ENCODE measurements around the gene TMTC4.
A peak's percentile ranks its signal among the peaks of the same experiment; 100 is the strongest.

Gene TMTC4

DNA sequence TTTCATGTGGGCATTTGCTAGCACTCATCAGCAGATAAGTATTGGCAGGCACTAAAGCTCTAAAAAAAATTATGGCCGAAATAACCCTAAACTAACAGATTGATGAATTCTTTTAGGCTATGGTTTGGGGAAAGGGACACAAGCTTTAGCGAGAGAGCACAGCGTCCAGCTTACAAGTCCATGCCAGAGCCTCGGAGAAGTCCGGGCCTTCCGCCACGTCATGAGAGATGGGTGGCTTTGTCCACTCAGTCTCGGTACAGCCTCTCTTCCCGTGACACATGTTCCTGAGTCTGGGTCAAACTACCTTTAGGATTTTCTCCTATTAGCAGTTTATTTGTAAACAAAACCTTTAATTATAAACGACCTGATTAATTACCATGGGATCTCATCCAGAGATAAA is 27.7 kb downstream of the TMTC4 start:
- no peak overlapping the region for H3K4me3 ChIP-seq (ENCODE audit: low read depth, low read length)
- H3K4me1 ChIP-seq (ENCODE audit: control insufficient read depth, insufficient read depth, low read length), result no peaks in the 10 kb centered on the region
- H3K9me3 ChIP-seq (ENCODE audit: control insufficient read depth, insufficient read depth, low read depth, low read length), result no peaks in the 10 kb centered on the region
- no peaks in the 10 kb centered on the region for H3K27me3 ChIP-seq (ENCODE audit: control insufficient read depth, insufficient read depth, low read length)
- H3K9ac ChIP-seq (ENCODE audit: low read length), result no peak overlapping the region
- H3K27ac ChIP-seq (ENCODE audit: low read depth, low read length), result no peak overlapping the region
- H3K36me3 ChIP-seq (ENCODE audit: control insufficient read depth, insufficient read depth, low read length), result peaks cover 21% of the 10 kb centered on the region

DNA sequence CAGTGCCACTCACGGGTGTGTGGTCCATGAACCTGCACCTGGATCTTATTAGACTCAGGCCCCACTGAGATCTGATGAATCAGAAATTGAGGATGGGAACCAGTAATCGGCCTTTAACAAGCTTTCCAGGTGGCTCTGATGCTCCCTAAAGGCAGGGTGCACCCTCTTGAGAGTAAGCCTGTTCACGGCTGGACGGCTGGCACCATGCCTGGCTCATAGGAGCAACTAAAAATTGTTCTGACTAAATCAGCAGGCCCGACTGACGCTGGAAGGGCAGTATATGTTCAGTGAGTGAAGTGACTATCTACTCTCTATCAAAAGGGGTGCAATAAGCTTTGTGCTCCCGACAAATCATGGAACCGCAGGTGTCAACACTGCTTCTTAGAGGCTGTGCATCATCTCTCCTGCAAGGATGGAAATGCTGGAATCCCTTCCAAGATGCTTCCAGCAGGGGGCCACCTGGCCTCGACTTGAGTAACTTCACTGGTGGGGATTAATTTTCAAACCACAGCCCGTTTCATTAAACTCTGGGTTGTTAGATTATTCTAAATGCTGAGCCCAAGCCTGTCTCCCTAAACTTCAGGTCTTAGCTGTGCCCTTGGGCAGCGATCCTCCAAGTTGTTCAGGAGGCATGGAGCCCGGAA is 28.4 kb downstream of the TMTC4 start:
- Histone ChIP-seq H3K4me3 (ENCODE audit: low read depth, low read length) (no peak overlapping the region), H3K9ac (ENCODE audit: low read length) (no peak overlapping the region), H3K9me3 (ENCODE audit: control insufficient read depth, insufficient read depth, low read depth, low read length) (no peaks in the 10 kb centered on the region), H3K27me3 (ENCODE audit: control insufficient read depth, insufficient read depth, low read length) (no peaks in the 10 kb centered on the region), H3K4me1 (ENCODE audit: control insufficient read depth, insufficient read depth, low read length) (no peaks in the 10 kb centered on the region), H3K36me3 (ENCODE audit: control insufficient read depth, insufficient read depth, low read length) (peaks cover 25% of the 10 kb centered on the region), H3K27ac (ENCODE audit: low read depth, low read length) (no peak overlapping the region)

DNA sequence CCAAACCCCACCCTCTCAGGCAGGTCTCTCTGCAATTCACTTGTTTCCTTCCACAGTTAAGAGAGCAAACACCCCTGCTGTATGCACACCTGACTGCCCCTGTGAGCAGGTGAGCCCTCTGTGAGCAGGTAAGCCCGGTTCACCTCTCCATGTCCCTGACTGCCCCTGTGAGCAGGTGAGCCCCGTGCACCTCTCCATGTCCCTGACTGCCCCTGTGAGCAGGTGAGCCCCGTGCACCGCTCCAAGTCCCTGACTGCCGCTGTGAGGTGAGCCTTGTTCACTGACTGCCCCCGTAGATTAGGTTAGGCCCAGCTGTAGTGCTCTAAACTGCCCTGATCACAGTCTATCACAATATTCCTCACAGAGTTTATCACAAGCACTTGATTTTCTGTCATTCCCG is 29.2 kb downstream of the TMTC4 start:
- H3K27me3 ChIP-seq (ENCODE audit: control insufficient read depth, insufficient read depth, low read length), result no peaks in the 10 kb centered on the region
- H3K4me1 ChIP-seq (ENCODE audit: control insufficient read depth, insufficient read depth, low read length), result no peaks in the 10 kb centered on the region
- H3K36me3 ChIP-seq (ENCODE audit: control insufficient read depth, insufficient read depth, low read length), result peaks cover 24% of the 10 kb centered on the region
- H3K9ac ChIP-seq (ENCODE audit: low read length), result no peak overlapping the region
- no peak overlapping the region for H3K4me3 ChIP-seq (ENCODE audit: low read depth, low read length)
- H3K27ac ChIP-seq (ENCODE audit: low read depth, low read length), result no peak overlapping the region
- H3K9me3 ChIP-seq (ENCODE audit: control insufficient read depth, insufficient read depth, low read depth, low read length), result no peaks in the 10 kb centered on the region

DNA sequence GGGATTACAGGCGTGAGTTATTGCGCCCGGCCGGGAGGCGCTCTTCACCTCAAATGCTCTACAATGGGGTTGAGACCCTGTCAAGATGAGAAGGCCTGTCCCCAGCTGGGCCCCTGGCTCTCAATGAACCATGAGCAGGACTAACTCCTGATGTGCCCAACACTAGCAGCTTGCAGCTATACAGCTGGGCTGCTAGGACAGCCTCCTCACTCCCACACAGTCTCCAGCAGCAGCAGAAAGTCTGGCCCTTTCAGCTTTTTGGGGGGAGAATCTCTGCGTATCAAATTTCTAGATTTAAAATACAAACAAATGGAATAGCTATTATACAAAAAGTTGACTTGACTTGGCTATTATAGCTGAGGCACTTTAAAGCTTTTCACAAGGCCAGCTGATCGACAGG is 30.2 kb downstream of the TMTC4 start:
- Histone ChIP-seq H3K36me3 (ENCODE audit: control insufficient read depth, insufficient read depth, low read length) (peaks cover 21% of the 10 kb centered on the region), H3K9ac (ENCODE audit: low read length) (no peak overlapping the region), H3K9me3 (ENCODE audit: control insufficient read depth, insufficient read depth, low read depth, low read length) (no peaks in the 10 kb centered on the region), H3K4me3 (ENCODE audit: low read depth, low read length) (no peak overlapping the region), H3K27me3 (ENCODE audit: control insufficient read depth, insufficient read depth, low read length) (no peaks in the 10 kb centered on the region), H3K4me1 (ENCODE audit: control insufficient read depth, insufficient read depth, low read length) (no peaks in the 10 kb centered on the region), H3K27ac (ENCODE audit: low read depth, low read length) (no peak overlapping the region)

DNA sequence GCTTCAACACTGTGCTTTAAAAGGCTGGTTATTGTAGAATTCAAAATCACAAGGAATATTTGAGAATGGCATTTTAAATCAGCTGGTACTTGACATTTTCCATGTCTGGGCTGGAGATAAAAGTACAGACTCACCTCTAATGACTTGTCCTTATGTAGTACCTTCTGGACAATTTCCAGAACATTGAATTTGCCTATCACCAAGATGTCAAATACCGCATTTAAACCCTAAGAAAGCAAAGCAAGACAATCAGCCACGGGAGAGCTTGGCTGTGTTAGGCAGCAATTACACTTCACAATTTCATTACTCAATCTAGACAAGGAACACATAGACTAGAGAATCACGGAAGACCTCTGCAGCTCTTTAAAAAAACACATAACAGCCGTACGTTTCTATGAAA is 36.8 kb downstream of the TMTC4 start:
- Histone ChIP-seq H3K27ac (ENCODE audit: low read depth, low read length) (no peak overlapping the region), H3K9ac (ENCODE audit: low read length) (no peak overlapping the region), H3K9me3 (ENCODE audit: control insufficient read depth, insufficient read depth, low read depth, low read length) (no peaks in the 10 kb centered on the region), H3K36me3 (ENCODE audit: control insufficient read depth, insufficient read depth, low read length) (peaks cover 69% of the 10 kb centered on the region), H3K27me3 (ENCODE audit: control insufficient read depth, insufficient read depth, low read length) (no peaks in the 10 kb centered on the region), H3K4me3 (ENCODE audit: low read depth, low read length) (no peak overlapping the region), H3K4me1 (ENCODE audit: control insufficient read depth, insufficient read depth, low read length) (no peaks in the 10 kb centered on the region)

DNA sequence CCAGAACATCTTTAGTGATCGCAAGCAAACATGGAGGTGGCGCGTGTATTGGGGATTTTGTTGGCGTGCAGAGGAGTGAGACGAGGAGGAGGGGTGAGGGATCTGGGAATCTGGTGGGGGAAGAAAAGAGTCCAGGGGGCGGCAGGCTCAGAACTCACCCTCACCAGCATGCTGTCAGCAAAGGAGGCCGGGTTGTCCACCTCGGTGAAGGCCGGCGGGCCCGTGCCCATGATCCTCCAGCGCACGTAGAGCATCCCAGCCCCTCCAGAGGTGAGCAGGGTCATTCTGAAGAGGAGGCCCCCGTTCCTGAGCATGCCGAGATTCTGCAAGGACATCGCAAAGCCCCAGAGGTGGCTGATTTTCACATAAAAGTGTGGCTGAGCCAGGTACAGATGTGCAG is 37.2 kb downstream of the TMTC4 start:
- no peak overlapping the region for H3K4me3 ChIP-seq (ENCODE audit: low read depth, low read length)
- peaks cover 65% of the 10 kb centered on the region for H3K36me3 ChIP-seq (ENCODE audit: control insufficient read depth, insufficient read depth, low read length)
- H3K27ac ChIP-seq (ENCODE audit: low read depth, low read length), result no peak overlapping the region
- H3K9ac ChIP-seq (ENCODE audit: low read length), result no peak overlapping the region
- no peaks in the 10 kb centered on the region for H3K9me3 ChIP-seq (ENCODE audit: control insufficient read depth, insufficient read depth, low read depth, low read length)
- H3K4me1 ChIP-seq (ENCODE audit: control insufficient read depth, insufficient read depth, low read length), result no peaks in the 10 kb centered on the region
- no peaks in the 10 kb centered on the region for H3K27me3 ChIP-seq (ENCODE audit: control insufficient read depth, insufficient read depth, low read length)

DNA sequence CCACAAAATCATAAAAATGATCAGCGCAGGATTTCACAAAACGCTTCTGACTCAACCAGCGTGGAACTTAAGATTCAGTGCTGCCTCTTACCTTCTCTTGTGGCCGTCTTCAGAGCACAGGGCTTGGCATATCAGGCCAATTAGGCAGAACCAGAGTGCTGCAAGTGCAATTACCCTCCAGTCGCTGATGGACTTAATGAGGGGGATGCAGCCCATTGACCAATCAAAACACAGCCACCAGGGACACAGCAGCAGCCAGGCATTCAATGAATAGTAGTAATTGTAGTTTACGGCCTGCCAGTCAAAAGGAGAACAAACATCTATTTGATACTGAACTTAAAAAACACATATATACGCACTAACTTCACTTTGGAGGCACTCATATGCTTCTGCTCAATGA is 38.2 kb downstream of the TMTC4 start:
- no peak overlapping the region for H3K9ac ChIP-seq (ENCODE audit: low read length)
- no peaks in the 10 kb centered on the region for H3K27me3 ChIP-seq (ENCODE audit: control insufficient read depth, insufficient read depth, low read length)
- no peak overlapping the region for H3K4me3 ChIP-seq (ENCODE audit: low read depth, low read length)
- no peaks in the 10 kb centered on the region; the same call in 1 of the 2 replicates for H3K4me1 ChIP-seq (ENCODE audit: control insufficient read depth, insufficient read depth, low read length)
- peaks cover 56% of the 10 kb centered on the region for H3K36me3 ChIP-seq (ENCODE audit: control insufficient read depth, insufficient read depth, low read length)
- no peaks in the 10 kb centered on the region for H3K9me3 ChIP-seq (ENCODE audit: control insufficient read depth, insufficient read depth, low read depth, low read length)
- H3K27ac ChIP-seq (ENCODE audit: low read depth, low read length), result no peak overlapping the region

DNA sequence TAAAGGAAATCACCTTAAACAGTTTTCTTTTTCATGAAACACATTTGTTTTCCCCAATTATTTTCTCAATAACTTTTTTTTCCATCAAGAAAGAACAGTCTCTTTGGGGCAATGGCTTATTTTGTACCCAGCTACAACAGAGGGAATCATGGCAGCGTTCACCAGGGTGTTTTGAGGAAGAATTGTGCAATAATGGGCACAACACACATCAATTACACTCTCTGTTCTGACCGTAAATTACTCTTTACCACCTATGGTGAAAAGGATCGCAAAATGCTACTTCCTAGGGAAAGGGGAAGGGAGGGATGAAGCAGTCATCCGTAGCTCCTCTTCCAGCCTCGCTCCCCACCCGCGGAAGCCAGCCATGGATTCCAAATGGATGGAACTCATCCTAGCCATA is 38.6 kb downstream of the TMTC4 start:
- H3K36me3 ChIP-seq (ENCODE audit: control insufficient read depth, insufficient read depth, low read length), result peaks cover 54% of the 10 kb centered on the region
- H3K9me3 ChIP-seq (ENCODE audit: control insufficient read depth, insufficient read depth, low read depth, low read length), result no peaks in the 10 kb centered on the region

DNA sequence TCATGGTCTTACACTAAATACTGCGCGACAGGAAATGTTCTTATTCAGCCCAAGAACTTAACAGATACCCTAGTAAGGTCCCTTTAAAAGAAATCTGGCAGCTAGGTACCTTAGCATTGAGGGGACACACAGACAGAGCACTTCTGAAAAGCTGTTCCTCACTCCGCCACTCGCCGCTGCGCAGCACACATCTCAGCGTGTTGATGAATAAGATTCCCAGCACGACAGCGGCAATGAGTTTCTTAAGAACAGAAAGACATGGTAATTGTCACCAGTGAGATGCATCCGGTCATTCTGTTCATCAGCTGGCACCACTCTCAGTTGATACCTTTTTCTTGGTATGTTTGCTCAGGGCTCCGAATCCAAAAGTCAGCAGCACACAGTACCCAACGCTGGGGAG is 39.9 kb downstream of the TMTC4 start:
- H3K9me3 ChIP-seq (ENCODE audit: control insufficient read depth, insufficient read depth, low read depth, low read length), result no peaks in the 10 kb centered on the region
- no peak overlapping the region for H3K27ac ChIP-seq (ENCODE audit: low read depth, low read length)
- no peak overlapping the region for H3K4me3 ChIP-seq (ENCODE audit: low read depth, low read length)
- no peaks in the 10 kb centered on the region for H3K27me3 ChIP-seq (ENCODE audit: control insufficient read depth, insufficient read depth, low read length)
- H3K9ac ChIP-seq (ENCODE audit: low read length), result no peak overlapping the region
- H3K4me1 ChIP-seq (ENCODE audit: control insufficient read depth, insufficient read depth, low read length), result peaks cover 14% of the 10 kb centered on the region
- peaks cover 59% of the 10 kb centered on the region for H3K36me3 ChIP-seq (ENCODE audit: control insufficient read depth, insufficient read depth, low read length)

More for the DNA sequence above, 38.6 kb downstream of the TMTC4 start:
- H3K27me3 ChIP-seq (ENCODE audit: control insufficient read depth, insufficient read depth, low read length), result no peaks in the 10 kb centered on the region
- H3K4me1 ChIP-seq (ENCODE audit: control insufficient read depth, insufficient read depth, low read length), result peaks cover 4% of the 10 kb centered on the region
- H3K4me3 ChIP-seq (ENCODE audit: low read depth, low read length), result no peak overlapping the region
- H3K27ac ChIP-seq (ENCODE audit: low read depth, low read length), result no peak overlapping the region
- no peak overlapping the region for H3K9ac ChIP-seq (ENCODE audit: low read length)

DNA sequence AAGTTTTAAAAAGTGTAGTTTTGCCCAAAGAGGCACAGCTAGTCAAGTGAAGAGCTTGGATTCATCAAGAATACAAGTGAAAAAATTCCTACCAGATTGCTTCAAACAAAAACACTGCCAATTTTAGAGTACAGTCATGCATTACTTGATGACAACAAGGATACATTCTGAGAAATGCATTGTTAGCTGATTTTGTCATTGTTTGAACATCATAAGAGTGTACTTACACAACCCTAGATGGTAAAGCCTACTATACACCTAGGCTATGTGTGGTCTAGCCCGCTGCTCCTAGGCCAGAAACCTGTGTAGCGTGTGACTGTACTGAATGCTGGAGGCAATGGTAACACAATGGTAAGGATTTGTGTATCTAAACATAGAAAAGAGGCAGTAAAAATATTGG is 41.1 kb downstream of the TMTC4 start:
- H3K36me3 ChIP-seq (ENCODE audit: control insufficient read depth, insufficient read depth, low read length), result peaks cover 62% of the 10 kb centered on the region

DNA sequence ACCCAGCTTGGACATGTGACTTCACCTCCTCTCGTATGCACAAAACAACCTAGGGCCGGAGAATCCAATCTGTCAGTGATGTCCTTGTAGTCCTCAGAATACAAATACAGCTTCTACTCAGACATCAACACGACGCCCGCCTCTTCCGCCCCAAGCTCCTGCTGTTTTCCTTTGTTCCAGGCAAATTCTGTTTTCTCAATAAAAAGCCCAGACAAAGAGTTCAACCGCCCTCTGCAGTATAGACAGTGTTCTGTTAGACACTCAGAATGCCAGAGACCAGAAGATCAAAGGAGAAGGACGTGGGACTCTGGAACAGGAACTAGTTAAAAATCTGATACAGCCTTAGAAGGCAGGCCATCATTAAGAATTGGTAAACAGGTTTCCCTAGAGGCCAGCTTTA is 44.0 kb downstream of the TMTC4 start:
- Histone ChIP-seq H3K27me3 (ENCODE audit: control insufficient read depth, insufficient read depth, low read length) (no peaks in the 10 kb centered on the region), H3K9me3 (ENCODE audit: control insufficient read depth, insufficient read depth, low read depth, low read length) (no peaks in the 10 kb centered on the region), H3K4me1 (ENCODE audit: control insufficient read depth, insufficient read depth, low read length) (peaks cover 18% of the 10 kb centered on the region), H3K9ac (ENCODE audit: low read length) (peak overlapping the region; percentile 10), H3K36me3 (ENCODE audit: control insufficient read depth, insufficient read depth, low read length) (peaks cover 60% of the 10 kb centered on the region), H3K27ac (ENCODE audit: low read depth, low read length) (peak overlapping the region; percentile 54; the same call in 1 of the 2 replicates), H3K4me3 (ENCODE audit: low read depth, low read length) (no peak overlapping the region)

More for the DNA sequence above, 41.1 kb downstream of the TMTC4 start:
- no peaks in the 10 kb centered on the region for H3K9me3 ChIP-seq (ENCODE audit: control insufficient read depth, insufficient read depth, low read depth, low read length)
- H3K4me1 ChIP-seq (ENCODE audit: control insufficient read depth, insufficient read depth, low read length), result peaks cover 14% of the 10 kb centered on the region
- H3K27ac ChIP-seq (ENCODE audit: low read depth, low read length), result no peak overlapping the region
- H3K27me3 ChIP-seq (ENCODE audit: control insufficient read depth, insufficient read depth, low read length), result no peaks in the 10 kb centered on the region
- no peak overlapping the region for H3K9ac ChIP-seq (ENCODE audit: low read length)
- H3K4me3 ChIP-seq (ENCODE audit: low read depth, low read length), result no peak overlapping the region
